NCI-H1436 (cell line): ENCODE results near the gene CLEC20A.
"Not testable (repeated sequence)": the region's sequence is repeated elsewhere in the genome, so short reads cannot be mapped to it uniquely, and the experiment has no call there.

Experiments used
- DNase-seq: peaks from one replicate; lab custom pipeline; 2025; lab: John Stamatoyannopoulos, UW

The CLEC20A gene

DNA sequence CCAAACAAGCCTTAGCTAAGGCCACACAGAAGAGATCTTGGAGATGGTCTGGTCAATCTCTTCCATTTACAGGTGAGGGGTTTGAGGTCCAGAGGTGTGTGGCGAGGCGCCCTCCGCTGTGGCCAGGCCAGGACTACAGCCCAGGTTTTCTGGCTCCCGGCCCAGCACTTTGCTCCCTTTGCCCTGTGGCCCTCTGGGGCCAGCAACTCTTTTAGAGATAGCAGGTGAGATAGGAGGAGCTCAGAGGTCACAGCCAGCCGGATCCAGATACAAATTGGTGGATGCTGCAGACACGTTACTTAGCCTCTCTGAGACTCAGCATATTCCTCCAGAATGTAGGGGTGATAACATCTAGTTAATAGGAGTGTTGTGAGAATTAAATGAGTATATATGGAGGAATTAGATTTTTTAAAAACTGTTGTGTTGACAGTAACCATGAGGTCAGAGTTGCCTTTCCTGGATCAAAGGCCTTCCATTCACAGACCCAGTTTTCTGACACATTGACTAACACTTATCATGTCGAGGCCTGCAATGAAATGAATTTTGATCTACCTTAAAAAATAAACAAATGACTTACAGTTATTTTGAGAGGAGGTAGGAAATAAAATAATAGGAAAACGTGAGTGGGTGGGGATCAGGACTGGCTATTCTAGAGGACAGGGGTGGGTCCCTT lies 32.7 kb upstream of the CLEC20A start:
- no peak for DNase-seq

DNA sequence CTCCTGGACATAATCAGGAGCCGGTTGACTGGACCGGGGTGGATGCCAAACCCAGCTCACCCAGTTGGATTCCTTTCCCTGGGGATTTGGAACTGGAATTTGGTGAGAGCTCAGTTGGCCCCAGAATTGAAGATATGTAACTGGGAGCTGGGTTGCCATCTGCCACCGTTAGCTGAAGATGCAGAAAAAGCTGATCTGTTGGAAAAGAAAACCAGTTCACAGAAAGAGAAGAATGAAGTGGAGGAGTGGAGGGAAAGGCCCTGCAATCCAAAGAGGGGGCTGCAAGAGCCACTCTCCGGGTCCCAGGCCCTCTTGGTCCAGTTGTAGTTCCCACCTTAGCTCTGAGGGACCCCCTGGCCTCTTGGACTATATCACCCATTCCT lies 32.2 kb upstream of the CLEC20A start:
- DNase-seq, result no peak

DNA sequence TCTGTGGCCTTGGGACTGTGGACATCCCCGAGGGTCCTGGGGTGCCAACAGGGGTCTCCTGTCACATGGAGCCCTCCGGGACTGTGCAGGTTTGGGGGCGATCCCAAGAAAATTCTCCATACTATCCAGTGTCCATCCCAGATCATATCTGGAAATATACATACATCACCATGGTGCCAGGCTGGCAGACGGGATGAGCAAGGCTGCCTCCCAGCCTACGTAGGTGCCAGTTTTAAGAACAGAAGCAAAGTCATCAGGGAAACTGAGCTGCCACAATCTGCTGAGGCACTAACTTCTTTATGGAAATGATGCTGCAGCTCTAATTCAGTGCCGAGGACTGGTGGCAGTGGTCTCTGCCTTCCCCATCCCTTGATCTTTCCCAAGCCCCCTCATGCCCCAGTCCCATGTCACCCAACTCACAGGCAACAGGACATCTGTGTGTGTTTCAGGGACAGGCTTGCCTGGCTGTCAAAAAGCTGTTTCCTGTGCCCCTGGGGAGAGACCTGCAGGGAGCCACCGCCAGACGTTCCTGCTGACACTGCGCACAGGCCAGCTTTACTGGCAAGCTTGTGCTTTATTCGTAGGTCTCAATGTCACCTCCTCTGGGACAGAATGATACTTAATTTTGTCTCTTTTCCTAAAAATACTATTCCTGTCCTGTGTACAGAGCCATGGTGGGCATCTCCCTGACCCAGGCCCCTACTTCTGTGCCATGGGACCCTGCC lies 31.6 kb upstream of the CLEC20A start:
- DNase-seq, result no peak

DNA sequence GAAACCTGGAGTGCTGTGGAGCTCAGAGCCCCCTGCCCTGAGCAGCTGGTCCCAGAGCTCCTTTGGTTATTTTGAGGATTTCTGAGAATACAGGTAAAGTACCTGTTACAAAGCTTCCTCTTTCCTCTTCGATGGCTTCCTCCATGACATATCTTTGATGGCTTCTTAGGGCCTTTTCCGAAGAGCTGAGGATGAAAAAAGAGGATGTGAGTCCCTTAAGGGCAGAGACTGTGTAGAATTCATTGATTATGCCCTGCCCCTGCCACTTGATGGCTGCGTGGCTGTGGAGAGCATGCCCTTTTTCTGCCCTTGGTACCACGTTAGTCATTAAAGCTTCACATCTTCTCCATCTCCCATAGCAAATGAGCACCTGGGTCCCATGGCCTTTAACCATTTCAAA lies 30.4 kb upstream of the CLEC20A start:
- no peak for DNase-seq

DNA sequence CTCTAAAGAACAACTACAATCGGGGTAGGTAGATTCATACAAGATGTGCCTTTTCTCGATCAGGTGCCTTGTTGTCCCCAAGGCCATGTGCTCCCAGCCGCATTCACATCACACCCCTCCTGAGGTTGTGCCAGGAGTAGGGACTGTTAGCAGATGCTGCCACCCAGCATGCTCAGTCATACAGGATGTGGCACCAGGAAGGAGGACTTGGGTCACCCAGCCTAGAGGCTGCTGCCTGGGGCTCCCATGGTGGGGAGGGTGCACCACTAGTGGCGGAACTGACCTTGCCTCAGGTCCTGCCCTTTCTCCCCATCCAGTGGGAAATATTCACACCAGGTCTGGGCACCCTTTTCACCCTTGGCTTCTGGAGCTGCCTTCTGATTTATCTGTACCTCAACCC lies 24.5 kb upstream of the CLEC20A start:
- no peak for DNase-seq

DNA sequence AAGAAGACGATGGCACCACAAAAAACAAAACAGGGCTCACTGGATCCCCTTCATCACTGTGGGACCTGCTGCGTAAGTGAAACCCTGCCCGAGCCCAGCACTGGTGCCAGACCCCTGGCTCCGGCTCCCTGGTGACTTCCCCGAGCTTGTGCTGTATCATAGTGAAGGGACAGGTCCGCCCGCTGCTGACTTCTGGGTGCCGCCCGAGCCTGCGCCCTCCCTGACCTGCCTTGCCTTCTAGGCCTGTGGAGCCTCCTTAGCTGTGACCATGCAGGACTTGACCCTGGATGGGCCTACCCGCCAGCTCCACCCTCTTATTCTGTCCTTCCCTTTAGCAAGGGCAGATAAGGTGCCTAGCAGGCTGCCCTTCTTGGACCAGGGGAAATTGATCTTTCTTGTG lies 24.0 kb upstream of the CLEC20A start:
- no peak for DNase-seq

DNA sequence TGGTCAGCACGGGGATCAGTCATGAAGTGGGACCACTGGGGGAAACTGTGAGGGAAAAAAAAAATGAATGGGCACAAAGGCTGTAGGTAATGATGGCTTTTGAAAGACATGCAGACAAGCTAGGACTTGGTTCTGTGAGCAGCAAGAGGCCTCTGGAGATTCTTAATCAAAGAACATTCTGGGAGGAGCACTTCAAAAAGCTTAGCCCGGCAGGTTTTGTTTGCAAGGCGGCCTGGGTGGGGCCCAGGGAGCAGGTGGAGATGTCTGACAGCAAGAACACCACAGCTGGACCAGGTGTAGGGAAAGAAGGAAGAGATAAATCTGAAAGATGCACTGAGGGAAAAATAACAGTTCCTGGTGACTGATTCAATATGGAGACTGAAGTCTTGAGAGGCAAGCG lies 22.1 kb upstream of the CLEC20A start:
- DNase-seq, result peak; percentile 71

DNA sequence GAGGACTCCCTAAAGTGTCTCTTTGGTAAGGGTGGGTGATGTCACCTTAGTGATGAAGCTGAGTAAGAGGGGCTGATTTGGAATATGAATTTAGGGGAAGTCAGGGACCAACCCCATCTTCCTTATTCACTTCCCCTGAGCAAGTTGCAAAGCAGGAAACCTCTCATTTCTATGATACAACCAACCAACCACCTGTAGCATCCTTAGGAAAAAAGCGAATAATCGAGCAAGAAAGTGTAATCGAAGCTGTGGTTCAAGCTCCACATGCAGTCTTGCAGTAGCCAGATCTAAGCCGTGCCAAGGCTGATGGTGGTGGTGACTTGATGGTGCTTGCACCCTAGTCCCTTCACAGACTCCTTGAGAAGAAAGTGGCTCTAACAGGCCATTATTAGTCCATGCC lies 19.3 kb upstream of the CLEC20A start:
- DNase-seq, result no peak

DNA sequence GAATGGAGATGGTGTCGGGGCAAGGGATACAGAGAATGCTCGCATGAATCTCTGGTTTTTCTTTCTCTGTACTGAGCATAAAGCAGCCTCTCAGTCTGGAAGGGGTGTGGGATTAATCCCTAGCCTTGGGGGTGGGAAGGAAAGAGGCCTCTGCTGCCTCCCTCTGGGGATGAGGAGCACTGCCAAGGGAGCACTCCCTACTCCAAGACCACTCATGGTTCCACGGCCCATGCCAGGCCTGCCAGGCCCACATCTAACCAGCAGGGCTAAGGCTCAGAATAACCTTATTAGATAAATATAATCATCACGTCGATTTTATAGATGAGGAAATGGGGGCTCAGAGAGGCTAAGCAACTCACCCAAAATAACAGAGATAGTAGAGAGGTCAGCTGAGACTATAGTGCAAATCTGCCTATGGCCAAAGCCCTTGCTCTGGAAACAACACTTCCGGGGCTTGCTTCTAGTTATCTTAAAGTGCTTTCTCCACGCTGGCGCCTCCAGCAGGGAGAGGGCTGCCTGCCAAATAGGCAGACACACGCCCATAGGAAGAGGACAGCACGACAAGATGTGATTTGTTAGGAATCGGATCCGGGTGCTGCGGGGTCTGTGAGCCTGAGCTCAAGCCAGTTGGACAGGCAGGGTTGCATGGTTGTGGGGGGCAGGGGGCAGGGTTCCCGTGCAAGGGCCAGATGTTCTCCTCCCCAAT lies 16.7 kb upstream of the CLEC20A start:
- DNase-seq, result no peak

DNA sequence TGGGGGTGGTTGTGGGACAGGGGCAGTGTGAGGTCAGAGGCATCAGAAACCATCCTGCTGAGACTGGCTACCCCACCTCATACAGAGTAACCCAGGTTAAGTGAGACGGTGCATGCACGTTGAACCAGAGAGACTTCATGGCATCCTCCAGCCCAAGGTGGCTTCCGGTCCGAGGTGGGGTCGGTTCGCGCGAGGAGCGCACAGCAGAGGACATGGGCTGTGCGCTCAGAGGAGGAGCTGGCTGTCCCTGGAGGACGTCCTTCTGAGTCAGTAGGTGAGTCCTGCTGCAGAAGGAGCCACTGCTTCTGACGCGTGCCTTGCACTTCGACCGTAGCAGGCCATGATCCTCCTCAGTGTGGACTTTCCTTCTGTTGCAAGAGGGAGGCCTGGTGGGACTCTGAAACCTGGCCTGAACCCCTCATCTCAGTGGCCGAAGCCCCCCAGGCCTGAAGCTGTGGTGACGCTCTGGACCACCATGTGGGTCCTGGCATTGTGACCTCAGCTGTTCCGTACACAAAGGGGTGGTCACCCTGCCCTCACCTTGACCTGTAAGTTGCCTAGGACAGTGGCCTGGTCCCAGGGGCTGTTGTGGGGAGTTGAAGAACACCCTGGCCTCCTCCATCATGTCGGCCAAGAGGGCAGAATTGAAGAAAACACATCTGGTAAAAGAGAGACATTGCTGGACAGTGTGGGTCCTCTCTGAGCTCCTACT lies 16.0 kb upstream of the CLEC20A start, which contains the start of gene TEX35:
Gene TEX35, plus strand, starts transcription at position 544 of the 712 bp plus-strand sequence. Its CDS starts 80 bp downstream, at position 624.
- no peak for DNase-seq

DNA sequence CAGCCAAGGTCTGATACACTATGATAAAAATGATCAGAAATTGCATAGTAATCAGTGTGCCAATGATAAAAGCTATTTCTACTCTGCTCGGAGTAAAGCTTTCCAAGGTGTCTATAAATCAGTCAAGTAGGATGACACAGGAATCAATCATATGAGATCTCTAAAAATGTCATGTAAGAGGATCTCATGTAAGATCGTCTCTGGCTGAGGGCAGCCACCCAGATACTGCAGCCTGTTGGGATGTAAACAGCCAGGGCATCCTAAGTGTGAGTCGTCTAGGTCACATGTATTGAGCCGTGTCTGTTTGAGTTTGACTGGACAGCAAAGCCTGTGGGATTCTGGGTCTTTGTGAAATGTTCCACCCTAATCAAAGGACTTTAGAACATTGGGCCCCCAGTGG lies 13.4 kb upstream of the CLEC20A start:
- DNase-seq, result no peak

DNA sequence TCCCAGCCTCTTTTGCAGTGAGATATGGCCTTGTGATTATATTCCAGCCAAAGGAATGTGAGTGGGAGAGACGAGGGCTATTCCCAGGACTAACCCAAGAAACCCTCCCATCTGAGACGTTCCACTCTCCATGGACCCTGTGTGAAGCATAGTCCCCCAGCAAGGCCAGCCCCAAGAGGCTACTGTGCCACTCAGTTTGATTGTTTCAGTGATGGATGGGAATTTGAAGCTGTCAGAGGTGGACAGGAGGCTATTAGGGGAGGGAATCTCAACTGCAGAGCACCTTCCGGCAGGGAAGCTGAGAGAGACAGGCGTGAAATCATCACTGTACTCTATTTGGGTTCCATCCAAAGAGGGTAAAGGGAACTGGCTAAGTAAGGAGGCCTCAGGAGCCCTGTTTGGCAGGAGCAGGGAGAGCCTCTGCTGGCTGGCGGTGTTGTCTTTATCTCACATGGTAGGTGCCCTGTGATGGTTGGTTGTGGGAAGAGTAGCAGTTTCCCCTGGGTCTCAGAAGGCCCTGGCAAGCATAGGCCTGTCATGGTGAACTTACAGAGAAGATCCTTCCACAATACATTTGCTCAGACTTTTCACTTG lies 12.7 kb upstream of the CLEC20A start:
- no peak for DNase-seq

DNA sequence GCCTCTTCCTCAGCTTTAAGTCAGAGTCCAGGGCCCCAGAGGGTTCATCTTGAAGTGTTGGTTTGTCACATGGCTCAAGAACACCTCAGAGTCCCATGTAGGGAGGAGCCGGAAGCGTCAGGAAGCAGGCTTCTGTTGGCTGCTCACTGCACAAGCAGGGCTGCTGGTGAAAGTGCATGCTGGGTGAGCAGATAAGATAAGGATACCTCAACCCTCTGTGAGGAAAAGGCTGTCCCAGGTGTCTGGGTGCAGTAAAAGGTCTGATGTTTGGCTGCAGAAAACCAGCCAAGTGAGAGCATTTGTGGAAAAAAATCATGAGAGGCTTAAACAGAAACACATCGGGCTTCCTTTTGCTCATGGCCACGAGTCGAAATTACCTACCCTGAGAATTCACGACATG lies 9.9 kb upstream of the CLEC20A start:
- no peak for DNase-seq

DNA sequence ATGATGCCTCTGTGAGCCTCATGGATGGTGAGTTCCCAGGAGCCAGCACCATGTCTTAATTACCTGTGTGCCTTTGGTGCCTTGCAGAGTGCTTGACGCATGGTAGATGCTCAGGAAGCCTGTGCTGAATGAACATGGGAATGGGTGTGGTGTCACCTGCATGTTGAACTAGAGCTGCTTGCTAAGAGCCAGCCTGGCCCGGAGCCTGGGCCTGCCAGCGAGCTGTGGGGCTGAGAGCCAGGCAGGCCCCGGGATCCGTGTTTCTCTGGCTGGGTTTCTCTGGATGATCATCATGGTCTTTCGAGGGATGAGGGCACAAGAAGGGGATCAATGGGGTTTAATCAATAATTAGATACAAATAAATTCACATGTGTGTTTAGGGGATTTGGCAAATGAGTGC lies 9.4 kb upstream of the CLEC20A start:
- DNase-seq, result no peak

DNA sequence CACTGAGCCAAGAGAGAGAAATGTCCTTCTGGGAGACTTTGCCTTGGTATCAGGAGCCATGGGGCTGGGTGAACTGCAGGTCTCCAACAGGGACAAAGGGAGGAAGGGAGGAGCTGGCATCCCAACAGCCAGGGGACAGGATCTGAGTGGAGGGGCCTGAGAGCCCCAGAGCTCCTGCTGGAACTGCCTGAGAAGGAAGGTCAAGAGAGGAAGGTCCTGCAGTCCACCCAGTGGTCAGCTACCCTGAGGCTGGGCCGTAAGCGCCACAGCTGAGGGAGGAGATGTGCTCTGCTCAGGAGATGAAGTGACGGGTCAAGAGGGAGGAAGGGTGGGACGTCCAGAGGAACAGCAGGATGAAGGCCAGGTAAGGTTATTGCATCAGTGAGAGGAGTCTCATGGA lies 7.5 kb upstream of the CLEC20A start:
- no peak for DNase-seq

DNA sequence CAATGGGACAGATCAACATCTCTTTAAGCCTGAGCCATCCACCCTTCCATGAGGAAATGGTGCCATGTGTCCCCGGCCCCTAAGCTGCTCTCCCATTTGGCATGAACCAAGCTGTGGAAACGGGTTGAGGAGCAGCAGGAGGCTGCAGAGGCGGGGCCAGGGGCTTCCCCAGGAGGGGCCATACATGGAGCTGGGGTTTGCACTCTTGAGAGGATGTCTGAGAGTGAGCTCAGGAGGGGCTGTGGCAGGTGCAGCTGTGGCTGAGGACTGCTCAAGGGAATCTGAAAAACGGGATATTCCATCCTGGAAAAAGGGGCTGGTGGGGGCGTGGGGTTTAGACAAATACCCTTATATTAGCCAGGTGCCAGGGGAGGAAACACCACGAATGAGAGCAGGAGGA lies 7.1 kb upstream of the CLEC20A start:
- no peak for DNase-seq

DNA sequence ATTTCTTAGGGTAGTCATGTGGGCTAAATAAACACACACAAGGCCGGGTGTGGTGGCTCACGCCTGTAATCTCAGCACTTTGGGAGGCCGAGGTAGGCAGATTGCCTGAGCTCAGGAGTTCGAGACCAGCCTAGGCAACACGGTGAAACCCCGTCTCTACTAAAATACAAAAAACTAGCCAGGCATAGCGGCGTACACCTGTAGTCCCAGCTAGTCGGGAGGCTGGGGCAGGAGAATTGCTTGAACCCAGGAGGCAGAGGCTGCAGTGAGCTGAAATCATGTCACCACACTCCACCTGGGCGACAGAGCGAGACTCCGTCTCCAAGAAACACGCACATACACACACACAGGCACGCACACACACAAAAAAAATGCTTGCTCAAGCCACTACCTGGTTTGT lies 6.6 kb upstream of the CLEC20A start:
- not testable (repeated sequence) for DNase-seq

DNA sequence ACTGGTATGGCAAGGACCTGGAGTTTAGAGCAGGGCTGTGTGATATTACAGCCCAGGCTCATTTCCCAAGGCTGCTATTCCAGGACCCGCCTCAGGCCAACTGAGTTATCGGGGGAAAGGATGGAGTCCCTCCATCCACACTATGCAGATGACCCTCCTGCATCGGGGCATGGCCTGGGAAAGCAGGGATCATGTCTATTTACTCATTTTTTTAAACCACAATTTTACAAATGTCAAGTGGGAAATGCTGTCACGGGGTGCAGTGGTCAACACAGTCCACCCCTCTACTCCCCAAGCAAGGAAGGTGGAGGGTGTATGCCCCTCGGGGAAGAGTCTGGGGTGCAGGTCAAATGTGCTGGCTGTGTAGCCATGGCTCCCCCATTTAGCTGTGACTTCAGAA lies 6.1 kb upstream of the CLEC20A start:
- DNase-seq, result no peak

DNA sequence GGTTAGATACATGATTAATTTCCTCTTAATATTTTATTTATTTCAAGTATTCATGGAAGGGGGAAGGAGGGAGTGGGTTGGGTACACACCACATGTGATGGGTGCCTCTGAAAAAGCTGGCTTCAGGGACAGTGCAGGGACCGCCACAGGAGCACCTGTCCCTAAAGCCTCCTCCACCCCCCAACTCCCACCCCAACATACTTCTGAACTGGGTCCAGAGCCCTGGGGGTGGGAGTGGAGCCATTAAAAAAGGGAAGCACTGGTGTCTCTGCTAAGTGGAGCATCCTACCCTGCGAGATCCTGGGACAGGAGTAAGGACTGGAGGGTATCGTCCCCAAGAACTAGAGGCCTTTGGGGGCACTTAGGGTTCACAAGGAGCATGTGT lies 5.6 kb upstream of the CLEC20A start:
- no peak for DNase-seq

DNA sequence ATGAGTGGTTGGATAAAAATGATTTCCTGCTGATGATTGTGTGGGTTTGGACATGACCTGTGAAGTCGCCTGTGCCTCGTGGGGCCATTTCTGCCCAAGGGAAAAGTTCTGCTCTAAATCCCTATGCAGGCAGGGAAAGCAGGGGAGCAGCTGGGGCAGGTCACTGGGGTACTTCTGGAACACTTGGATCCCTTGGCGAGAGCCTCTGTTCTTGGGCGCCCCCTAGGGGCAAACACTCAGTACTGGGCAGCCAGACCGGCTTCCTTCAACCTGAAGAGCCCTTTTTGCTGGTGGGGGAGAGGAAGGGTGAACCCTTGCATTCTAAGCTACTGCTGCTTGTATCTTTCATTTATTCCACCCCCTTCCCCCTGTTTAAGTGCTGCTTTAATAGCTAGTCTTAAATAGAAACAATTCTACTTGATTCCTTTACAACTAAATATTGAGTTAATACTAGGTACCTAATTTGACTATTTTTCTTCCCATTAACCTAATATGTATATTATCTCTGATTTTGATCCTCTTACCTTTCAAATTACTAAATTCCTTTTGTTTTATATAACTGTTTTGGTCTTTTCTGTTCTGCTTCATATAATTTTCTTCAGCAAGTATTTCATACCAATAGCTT lies 5.1 kb upstream of the CLEC20A start:
- DNase-seq, result peak; percentile 65

DNA sequence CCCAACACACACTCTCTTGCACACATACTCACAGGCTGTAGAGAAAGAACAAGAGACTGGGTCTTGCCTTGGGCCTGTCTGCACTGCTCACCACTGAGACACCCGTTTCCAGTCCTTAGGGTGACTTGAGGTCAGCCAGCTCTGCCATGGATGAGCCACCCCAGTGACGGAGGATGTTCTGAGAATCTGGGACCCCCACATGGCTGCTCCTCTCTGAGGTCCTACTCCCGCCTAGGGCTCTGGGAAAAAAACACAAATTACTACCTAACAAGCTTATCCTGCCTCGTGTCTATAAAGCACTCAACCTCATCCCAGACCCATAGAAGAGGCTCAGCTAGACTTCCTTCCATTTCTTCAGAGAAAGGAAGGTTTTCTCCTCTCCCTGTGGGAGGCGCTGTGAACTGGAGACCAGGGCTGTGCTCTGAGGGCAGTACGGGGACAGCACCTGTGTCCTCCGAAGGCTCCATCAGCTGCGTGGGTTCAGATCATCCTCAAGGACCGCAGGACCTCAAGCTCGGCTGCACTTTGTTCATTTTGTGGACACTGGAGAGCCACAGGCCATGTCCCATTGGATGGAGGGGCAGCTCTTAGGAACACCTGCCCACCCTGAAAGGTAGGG lies 4.3 kb upstream of the CLEC20A start:
- DNase-seq, result no peak
